Measurements from ENCODE around the gene FOSB.

Gene FOSB

DNA sequence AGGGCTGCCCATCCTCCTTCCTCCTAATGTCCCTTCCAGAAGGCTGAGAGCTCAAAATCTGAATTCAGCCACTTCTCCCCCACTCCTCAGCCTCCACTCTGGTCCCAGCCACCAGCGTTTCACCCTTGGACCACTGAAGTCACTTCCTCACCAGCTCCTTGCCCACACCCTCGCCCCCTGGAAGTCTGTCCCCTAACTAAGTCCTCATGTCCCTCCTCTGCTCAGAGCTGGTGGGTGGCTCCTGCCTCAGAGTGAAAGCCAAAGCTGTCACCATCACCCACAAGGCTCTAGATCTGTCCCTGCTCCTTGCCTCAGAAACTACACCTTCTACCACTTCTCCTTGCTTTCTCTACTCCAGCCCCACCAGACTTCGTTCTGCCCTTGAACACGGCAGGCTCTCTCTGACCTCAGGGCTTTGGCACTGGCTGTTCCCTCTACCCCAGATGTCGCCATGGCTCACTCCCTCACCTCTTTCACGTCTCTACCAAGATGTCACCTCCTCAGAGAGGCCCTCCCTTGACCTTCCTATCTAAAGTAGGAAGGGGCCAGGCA, 45.8 kb upstream of the FOSB start:
- TF ChIP-seq, protein P1, sequence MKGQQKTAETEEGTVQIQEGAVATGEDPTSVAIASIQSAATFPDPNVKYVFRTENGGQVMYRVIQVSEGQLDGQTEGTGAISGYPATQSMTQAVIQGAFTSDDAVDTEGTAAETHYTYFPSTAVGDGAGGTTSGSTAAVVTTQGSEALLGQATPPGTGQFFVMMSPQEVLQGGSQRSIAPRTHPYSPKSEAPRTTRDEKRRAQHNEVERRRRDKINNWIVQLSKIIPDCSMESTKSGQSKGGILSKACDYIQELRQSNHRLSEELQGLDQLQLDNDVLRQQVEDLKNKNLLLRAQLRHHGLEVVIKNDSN (IDR thresholded peaks at IDR 0.05) = no peak
- TF ChIP-seq NFIC (IDR thresholded peaks at IDR 0.05) = no peak
- TF ChIP-seq EGR1 (IDR thresholded peaks at IDR 0.05) = no peak
- TF ChIP-seq, protein P2, sequence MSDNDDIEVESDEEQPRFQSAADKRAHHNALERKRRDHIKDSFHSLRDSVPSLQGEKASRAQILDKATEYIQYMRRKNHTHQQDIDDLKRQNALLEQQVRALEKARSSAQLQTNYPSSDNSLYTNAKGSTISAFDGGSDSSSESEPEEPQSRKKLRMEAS (IDR thresholded peaks at IDR 0.05) = no peak
- no peak for TF ChIP-seq TEAD4 (IDR thresholded peaks at IDR 0.05)
- TF ChIP-seq TCF12 (IDR thresholded peaks at IDR 0.05; ENCODE audit: low read depth) = no peak
- no peak for TF ChIP-seq EP300 (IDR thresholded peaks at IDR 0.05; ENCODE audit: borderline replicate concordance)
- TF ChIP-seq ZBTB7A (IDR thresholded peaks at IDR 0.05; ENCODE audit: low read depth) = no peak
- TF ChIP-seq, protein P3, sequence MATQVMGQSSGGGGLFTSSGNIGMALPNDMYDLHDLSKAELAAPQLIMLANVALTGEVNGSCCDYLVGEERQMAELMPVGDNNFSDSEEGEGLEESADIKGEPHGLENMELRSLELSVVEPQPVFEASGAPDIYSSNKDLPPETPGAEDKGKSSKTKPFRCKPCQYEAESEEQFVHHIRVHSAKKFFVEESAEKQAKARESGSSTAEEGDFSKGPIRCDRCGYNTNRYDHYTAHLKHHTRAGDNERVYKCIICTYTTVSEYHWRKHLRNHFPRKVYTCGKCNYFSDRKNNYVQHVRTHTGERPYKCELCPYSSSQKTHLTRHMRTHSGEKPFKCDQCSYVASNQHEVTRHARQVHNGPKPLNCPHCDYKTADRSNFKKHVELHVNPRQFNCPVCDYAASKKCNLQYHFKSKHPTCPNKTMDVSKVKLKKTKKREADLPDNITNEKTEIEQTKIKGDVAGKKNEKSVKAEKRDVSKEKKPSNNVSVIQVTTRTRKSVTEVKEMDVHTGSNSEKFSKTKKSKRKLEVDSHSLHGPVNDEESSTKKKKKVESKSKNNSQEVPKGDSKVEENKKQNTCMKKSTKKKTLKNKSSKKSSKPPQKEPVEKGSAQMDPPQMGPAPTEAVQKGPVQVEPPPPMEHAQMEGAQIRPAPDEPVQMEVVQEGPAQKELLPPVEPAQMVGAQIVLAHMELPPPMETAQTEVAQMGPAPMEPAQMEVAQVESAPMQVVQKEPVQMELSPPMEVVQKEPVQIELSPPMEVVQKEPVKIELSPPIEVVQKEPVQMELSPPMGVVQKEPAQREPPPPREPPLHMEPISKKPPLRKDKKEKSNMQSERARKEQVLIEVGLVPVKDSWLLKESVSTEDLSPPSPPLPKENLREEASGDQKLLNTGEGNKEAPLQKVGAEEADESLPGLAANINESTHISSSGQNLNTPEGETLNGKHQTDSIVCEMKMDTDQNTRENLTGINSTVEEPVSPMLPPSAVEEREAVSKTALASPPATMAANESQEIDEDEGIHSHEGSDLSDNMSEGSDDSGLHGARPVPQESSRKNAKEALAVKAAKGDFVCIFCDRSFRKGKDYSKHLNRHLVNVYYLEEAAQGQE (IDR thresholded peaks at IDR 0.05; ENCODE audit: low read depth) = no peak
- TF ChIP-seq YY1 (IDR thresholded peaks at IDR 0.05; ENCODE audit: low read depth) = no peak
- no peak for TF ChIP-seq CEBPB (IDR thresholded peaks at IDR 0.05)
- TF ChIP-seq RAD21 (IDR thresholded peaks at IDR 0.05; ENCODE audit: low read depth) = no peak

DNA sequence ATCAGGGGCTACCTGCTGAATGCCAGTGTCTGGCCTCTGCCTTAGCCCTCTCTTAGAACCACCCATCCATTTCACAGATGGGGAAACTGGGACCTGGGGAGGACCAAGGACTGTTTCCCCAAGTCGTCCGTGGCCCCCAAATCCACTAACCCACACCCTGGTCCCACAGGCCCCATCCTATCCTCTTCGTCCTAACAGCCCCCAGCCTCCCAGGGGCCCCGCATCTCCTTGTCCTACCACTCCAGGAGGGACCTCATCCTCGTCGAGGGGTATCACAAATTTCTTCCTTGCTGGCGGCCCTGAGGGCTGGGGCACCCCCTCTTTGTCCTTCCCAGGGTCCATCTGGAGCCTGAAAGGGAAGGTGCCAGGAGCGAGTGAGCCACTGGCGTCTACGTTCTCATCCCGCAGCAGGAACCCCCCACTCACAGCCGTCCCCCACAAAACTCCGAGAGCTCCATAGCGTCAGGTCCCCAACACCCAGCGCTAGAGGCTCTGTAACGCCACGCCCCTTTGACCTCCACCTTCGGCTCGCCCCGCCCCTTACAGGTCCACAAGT, 44.7 kb upstream of the FOSB start:
- TF ChIP-seq, protein P3 (IDR thresholded peaks at IDR 0.05; ENCODE audit: low read depth) = no peak
- TF ChIP-seq EP300 (IDR thresholded peaks at IDR 0.05; ENCODE audit: borderline replicate concordance) (no peak), CEBPB (IDR thresholded peaks at IDR 0.05) (no peak), CREB1 (IDR thresholded peaks at IDR 0.05; ENCODE audit: low read depth) (no peak), FOXM1 (IDR thresholded peaks at IDR 0.05; ENCODE audit: borderline replicate concordance, low read depth) (no peak), NFIC (IDR thresholded peaks at IDR 0.05) (no peak), TAF1 (IDR thresholded peaks at IDR 0.05; ENCODE audit: low read depth) (no peak), ZBTB7A (IDR thresholded peaks at IDR 0.05; ENCODE audit: low read depth) (no peak), TCF12 (IDR thresholded peaks at IDR 0.05; ENCODE audit: low read depth) (no peak), RAD21 (IDR thresholded peaks at IDR 0.05; ENCODE audit: low read depth) (no peak)
- TF ChIP-seq, protein P2 (IDR thresholded peaks at IDR 0.05) = no peak
- TF ChIP-seq, protein P1 (IDR thresholded peaks at IDR 0.05) = no peak

DNA sequence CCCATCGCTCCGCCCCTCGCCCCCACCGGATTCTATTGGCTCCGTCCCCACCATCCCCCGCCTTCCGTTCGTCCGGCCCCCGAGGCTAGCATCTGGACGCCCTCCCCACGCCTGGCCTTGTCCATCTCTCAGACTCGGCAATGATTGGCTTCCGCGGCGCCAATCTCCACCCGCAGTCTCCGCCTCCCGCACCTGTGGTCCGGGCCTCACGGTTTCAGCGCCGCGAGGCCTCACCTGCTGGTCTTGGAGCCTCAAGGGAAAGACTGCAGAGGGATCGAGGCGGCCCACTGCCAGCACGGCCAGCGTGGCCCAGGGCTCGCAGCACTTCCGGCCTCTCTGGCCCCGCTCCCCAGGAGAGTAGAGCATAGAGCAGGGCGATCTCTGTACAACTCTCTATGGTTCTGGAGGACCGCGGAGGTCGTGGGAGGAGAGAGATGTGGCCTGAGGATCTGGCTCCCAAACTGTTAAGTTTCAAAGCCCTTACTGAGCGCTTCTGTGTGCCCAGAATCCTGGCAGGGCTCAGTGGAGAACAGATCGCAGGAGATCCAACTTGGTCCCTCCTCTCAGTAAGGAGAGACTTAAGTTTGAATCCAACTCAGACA, 44.1 kb upstream of the FOSB start, which contains the start of gene ERCC1:
Gene ERCC1, minus strand, starts transcription at position 329 of the 602 bp plus-strand sequence. CDS start 543 bp downstream, outside the sequence.
- peak; percentile 63; the same call in 1 of the 2 replicates for TF ChIP-seq YY1 (IDR thresholded peaks at IDR 0.05; ENCODE audit: low read depth)
- peak; percentile 77; the same call in 1 of the 2 replicates for TF ChIP-seq TAF1 (IDR thresholded peaks at IDR 0.05; ENCODE audit: low read depth)
- TF ChIP-seq, protein P2 (IDR thresholded peaks at IDR 0.05) = peak; percentile 98
- no peak for TF ChIP-seq RAD21 (IDR thresholded peaks at IDR 0.05; ENCODE audit: low read depth)
- TF ChIP-seq TEAD4 (IDR thresholded peaks at IDR 0.05) = peak; percentile 48; the same call in 1 of the 2 replicates
- TF ChIP-seq FOXM1 (IDR thresholded peaks at IDR 0.05; ENCODE audit: borderline replicate concordance, low read depth) = no peak
- peak; percentile 44; the same call in 1 of the 2 replicates for TF ChIP-seq EP300 (IDR thresholded peaks at IDR 0.05; ENCODE audit: borderline replicate concordance)
- TF ChIP-seq ZBTB7A (IDR thresholded peaks at IDR 0.05; ENCODE audit: low read depth) = peak; percentile 24; the same call in 1 of the 2 replicates
- TF ChIP-seq CEBPB (IDR thresholded peaks at IDR 0.05) = no peak
- 0 out of 2 replicates have a peak, but pooled peaks have one; percentile 15 for TF ChIP-seq EGR1 (IDR thresholded peaks at IDR 0.05)
- TF ChIP-seq, protein P1 (IDR thresholded peaks at IDR 0.05) = peak; percentile 56
- peak; percentile 69 for TF ChIP-seq NFIC (IDR thresholded peaks at IDR 0.05)
- peak; percentile 73 for TF ChIP-seq TCF12 (IDR thresholded peaks at IDR 0.05; ENCODE audit: low read depth)
- TF ChIP-seq, protein P3 (IDR thresholded peaks at IDR 0.05; ENCODE audit: low read depth) = no peak
- TF ChIP-seq CREB1 (IDR thresholded peaks at IDR 0.05; ENCODE audit: low read depth) = 0 out of 2 replicates have a peak, but pooled peaks have one; percentile 20
